Non-pigmented ciliary epithelial cell (primary cell): Measurements from ENCODE around the gene CADM2.

Experiments
- DNase-seq: peaks from one replicate; pipeline ENCODE4 v3.0.0-alpha.2; 2010; ENCODE audit warnings: low read depth

The CADM2 gene

DNA sequence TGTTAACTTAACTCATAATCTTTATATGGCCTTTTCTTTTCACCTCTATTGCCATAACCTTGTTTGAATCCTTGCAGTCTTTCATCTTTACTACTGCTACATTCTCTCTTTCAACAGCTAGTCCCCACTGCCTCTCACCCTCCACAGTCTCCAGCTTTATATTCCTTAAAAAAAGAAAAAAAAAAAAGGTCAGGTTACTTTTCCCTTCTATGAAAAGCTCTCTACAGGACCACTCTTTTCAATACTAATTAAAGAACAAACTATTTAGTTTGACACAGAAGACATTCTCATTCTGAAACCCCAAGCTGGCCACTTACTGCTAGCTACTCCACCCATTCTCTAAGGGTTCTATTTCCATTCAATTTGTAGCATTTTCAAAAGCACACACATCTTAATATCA is 25.6 kb downstream of the CADM2 start:
- DNase-seq: no peak

- no peak for DNase-seq
These were observed 27.0 kb downstream of the CADM2 start for GRCh38 chr3:84985795-84986194.

GRCh38 chr3:84987706-84988504 is 29.1 kb downstream of the CADM2 start:
- no peak for DNase-seq

DNA sequence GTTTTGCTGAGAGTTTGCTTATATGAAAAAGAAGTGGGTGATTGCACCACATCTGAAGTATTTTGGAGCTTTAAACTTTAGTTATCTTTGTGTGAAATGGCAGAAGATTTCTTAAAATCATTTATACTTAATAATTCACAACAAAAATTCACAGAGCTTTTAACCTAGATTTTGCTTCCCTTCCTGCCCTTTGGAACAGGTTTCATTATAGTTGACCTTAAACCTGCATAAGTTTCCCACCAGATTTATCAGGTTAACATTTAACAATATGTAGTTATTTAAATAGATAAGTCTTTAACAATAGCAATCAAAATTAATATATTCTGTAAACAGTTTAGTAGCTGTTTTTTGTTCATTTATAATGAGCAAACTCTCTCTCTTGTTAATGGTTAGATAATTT is 30.3 kb downstream of the CADM2 start:
- no peak for DNase-seq

DNA sequence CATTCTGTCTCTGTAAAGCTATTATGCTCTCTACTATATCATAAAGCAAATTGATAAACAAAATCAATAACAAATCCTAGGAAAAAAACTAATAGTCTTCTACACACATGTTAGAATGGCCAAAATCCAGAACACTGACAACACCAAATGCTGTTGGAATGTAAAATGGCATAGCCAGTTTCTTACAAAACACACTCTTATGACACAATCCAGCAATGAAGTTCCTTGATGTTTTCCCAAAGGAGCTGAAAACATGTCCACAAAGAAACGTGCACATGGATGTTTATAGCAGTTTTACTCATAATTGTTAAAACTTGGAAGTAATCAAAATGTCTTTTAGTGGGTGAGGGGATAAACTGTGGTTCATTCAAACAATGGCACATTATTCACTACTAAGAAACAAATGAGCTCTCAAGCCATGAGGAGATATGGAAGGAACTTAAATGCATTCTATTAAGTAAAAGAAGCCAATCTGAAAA is 32.7 kb downstream of the CADM2 start:
- no peak for DNase-seq

- no peak for DNase-seq
These were observed 35.2 kb downstream of the CADM2 start for GRCh38 chr3:84993956-84994355.

DNA sequence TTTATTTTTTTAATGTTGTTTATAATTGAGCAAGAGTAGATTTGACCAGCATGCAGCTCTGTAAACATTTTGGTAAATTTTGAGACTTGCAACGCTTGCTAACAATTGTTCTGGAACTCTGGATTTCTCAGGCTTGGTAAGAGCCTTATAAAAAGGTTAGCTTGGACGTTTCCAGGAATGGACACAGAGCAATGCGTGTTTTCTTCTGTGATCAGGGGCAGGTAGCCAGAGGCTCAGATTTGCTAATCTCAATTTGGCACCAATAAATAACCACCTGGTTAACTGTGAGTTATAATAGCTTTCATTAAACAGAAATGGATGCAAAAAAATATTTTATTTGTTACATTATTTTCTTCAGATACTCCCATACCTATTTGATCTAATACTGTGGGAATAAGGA is 39.8 kb downstream of the CADM2 start:
- DNase-seq: no peak

GRCh38 chr3:85003479-85003878 is 44.7 kb downstream of the CADM2 start:
- no peak for DNase-seq

DNA sequence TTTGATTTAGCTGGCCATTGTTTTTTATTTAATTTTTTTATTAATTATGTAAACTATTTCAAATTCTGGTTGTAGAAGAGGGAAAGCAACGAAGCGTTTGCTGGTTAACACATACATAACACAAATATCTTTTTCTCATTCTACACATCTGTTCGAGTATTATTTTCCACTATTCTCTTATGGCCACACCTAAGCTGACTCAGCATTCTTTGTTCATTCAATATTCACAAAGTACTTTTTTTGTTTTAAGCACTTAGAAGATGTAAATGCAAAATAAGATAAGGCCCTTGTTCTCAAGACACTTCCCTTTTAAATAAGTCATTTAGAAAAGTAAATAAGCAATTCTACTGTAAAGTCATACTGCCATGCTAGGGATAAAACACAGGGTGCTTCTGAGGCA is 45.4 kb downstream of the CADM2 start:
- no peak for DNase-seq

DNA sequence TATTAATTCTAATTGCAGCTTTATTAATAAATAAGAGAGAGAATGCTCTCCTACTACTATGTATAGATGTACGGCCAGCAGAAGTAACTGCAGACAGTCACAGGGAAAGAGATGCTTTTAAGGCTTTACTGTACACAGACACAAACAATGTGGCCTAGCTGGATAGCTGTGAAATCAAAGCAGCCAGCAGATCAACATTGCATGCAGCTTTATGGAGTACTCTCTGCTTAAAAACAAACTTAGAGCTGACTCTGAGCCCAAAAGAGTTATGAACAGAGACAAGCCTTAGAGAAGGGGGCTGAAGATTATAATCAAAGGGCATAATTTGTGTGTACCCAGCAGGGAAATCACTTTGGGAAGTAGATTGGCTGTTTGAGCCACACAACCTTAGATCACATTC is 47.2 kb downstream of the CADM2 start:
- DNase-seq: no peak

DNA sequence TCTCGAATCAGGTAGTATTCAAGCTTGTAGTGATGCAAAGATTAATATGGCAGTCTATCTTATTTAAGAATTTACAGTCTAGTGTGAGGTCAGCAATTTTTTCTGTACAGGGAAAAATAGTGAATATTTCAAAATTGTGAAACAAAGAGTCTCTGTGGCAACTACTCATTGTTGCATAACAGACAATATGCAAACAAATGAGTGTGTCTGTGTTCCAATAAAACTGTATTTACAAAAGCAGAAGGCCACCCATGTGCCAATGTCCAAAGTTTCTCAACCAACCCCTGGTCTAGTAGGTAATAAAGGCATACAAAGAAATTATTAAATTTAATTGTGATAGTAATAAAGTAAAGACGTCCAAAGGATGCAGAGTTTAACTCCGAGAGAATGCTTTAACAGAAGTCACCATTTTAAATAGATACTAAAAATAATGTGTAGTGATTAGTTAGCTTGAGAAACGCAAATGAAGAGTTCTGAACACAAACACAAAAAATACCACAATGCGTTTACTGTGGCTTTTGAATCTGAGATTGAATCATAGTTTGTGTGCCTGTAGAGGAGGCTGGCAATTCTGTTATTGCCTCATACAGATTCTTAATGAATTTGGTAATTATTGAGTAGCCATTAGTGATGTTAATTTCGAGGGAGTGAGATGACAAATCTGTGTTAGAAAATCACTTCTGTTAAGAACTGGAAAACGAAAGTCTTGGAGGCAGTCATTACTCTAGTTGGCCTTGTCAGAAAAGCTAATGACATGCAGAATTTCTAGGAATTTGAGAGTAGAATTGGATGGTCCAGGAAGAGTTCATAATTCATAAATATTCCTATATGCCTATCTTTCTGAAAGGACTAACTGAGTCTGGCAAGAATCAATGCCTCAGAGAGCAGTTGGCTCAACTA is 48.7 kb downstream of the CADM2 start:
- no peak for DNase-seq

DNA sequence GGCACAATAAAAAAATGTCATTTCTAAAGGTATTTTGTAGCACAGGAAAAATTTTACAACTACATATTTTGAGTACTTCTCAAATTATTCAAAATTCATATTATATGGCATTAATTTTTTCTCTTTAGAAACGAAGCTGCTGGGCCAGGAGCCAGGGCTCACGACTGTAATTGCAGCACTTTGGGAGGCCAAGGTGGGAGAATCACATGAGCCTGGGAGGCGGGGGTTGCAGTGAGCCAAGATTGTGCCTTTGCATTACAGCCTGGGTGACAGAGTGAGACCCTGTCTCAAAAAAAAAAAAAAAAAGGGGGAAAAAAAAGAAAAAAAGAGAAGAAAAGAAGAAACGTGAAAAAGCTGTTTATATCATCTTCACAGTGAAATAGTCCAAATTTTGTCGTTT is 62.0 kb downstream of the CADM2 start:
- no peak for DNase-seq

DNA sequence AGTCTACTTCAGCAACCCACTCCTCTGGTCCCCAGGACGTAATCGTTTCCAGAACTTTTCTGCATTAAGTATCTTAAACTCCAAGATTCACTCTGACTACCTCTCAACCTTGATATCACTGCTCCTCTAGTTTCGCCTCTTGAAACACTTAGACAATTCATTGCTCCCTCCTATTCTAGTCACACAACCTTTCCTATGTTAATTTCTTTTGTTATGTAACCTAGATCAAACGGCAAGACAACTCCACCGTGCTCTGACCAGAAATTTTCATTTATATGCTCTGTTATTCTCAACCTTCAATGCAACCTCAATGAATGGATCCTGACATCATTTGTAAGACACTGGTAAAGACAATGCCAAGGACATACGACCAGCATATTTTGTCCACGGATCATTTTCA is 71.3 kb downstream of the CADM2 start:
- DNase-seq: no peak

DNA sequence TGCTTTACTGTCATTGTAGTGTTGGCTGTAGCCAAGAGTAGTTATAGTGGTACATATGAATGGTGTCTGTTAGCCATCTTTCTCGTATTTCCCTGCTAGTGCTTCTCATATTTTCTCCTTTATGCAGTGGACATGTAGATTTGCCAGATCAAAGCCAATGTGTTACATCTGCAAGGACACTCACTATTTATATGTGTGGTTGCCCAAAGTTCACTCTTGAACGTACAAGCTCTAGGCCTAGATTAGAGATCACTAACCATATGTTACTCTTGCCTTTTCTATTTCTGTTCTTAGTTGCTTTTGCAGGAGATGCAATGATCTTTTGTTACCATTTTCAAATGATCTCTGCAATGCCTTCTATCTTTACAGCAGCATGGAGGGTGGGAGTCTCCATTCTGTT is 78.4 kb downstream of the CADM2 start:
- no peak for DNase-seq

- DNase-seq: no peak
These were observed 82.2 kb downstream of the CADM2 start for GRCh38 chr3:85041001-85041400.

- no peak for DNase-seq
These were observed 82.8 kb downstream of the CADM2 start for GRCh38 chr3:85041562-85042055.

DNA sequence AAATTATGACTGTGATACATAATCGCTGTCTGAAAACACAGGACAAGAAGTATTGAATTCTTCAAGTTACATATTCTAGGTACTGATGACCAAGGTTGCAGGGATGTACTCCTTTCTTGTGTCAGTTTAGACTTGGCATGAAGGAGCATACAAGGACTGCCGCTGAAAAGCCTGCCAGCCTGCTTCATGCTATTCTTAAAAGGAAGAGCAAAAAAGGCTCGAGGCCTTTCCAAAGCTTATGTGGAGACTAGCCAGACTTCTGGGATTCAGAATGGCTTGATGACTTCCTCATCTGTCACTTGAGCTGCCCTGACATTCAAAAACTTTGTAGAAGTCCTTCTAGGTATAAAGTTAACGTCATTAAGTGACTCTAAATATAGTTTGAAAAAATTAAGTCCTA is 92.0 kb downstream of the CADM2 start:
- no peak for DNase-seq

- DNase-seq: no peak
These were observed 93.0 kb downstream of the CADM2 start for GRCh38 chr3:85051786-85052185.

DNA sequence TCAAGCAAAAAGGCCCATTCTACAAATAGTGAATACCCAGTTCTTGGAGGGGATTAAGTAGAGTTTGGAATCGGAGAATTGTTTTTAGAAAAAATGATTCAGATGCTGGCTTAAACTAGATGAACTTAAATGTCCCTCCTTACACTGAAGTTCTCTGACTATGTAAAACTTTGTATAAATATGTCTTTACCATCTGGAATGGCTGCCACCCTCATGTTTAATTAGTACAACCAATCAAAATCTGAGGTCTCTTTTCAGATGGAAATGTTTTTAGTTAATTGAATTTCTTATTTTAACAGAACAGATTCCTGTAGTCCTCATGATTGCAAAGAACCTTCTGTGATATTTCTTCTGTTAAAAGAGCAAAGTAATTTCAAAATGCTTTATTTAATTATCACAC is 94.8 kb downstream of the CADM2 start:
- DNase-seq: no peak

- DNase-seq: no peak
These were observed 95.8 kb downstream of the CADM2 start for GRCh38 chr3:85054579-85054978.

- no peak for DNase-seq
These were observed 110.1 kb downstream of the CADM2 start for GRCh38 chr3:85068911-85069310.

- no peak for DNase-seq
These were observed 115.2 kb downstream of the CADM2 start for GRCh38 chr3:85074003-85074402.

- DNase-seq: no peak
These were observed 116.9 kb downstream of the CADM2 start for GRCh38 chr3:85075663-85076062.
